Dermis blood vessel endothelial cell (primary cell): ENCODE measurements around the gene ANTXR1. TPM values are rescaled to one million over a fixed set of nuclear protein-coding genes. Genes with fewer than 3 reads are reported as not detected.
"Not testable (repeated sequence)": the region's sequence is repeated elsewhere in the genome, so short reads cannot be mapped to it uniquely, and the experiment has no call there.

Source experiments
- DNase-seq: peaks from one replicate; pipeline ENCODE4 v3.0.0; 2010
- total RNA-seq: library from RNA; depleted of rRNA; stranded (reverse); fragments of >200 nt; gene quantifications from 2 replicates; pipeline ENCODE4 v1.2.3, GENCODE V29; 2014

Gene ANTXR1
- total RNA-seq, 1 donor from 2014 or later, result 0.68 TPM

GRCh38 chr2:69167469-69167822 lies 154.5 kb downstream of the ANTXR1 start:
- DNase-seq, result no peak

- DNase-seq, result no peak
These were observed 155.3 kb downstream of the ANTXR1 start for GRCh38 chr2:69168144-69168813.

GRCh38 chr2:69168950-69169654 lies 156.1 kb downstream of the ANTXR1 start:
- no peak for DNase-seq

GRCh38 chr2:69169655-69170389 lies 156.8 kb downstream of the ANTXR1 start:
- DNase-seq, result no peak

- no peak for DNase-seq
These were observed 157.7 kb downstream of the ANTXR1 start for GRCh38 chr2:69170661-69171060.

- no peak for DNase-seq
These were observed 158.3 kb downstream of the ANTXR1 start for GRCh38 chr2:69171116-69171896.

GRCh38 chr2:69171897-69172525 lies 159.0 kb downstream of the ANTXR1 start:
- DNase-seq, result no peak

GRCh38 chr2:69173706-69174105 lies 160.7 kb downstream of the ANTXR1 start:
- DNase-seq, result peak; percentile 58

GRCh38 chr2:69174211-69174610 lies 161.2 kb downstream of the ANTXR1 start:
- DNase-seq, result not testable (repeated sequence)

GRCh38 chr2:69175790-69176715 lies 163.1 kb downstream of the ANTXR1 start:
- no peak for DNase-seq

- peak; percentile 69 for DNase-seq
These were observed 164.2 kb downstream of the ANTXR1 start for GRCh38 chr2:69177063-69177771.

- peak; percentile 79 for DNase-seq
These were observed 165.0 kb downstream of the ANTXR1 start for GRCh38 chr2:69177785-69178636.

- DNase-seq, result no peak
These were observed 165.8 kb downstream of the ANTXR1 start for GRCh38 chr2:69178756-69179155.

GRCh38 chr2:69180227-69180626 lies 167.2 kb downstream of the ANTXR1 start:
- DNase-seq, result no peak

- DNase-seq, result no peak
These were observed 168.0 kb downstream of the ANTXR1 start for GRCh38 chr2:69180974-69181373.

GRCh38 chr2:69181806-69182427 lies 168.9 kb downstream of the ANTXR1 start:
- no peak for DNase-seq

- DNase-seq, result no peak
These were observed 170.7 kb downstream of the ANTXR1 start for GRCh38 chr2:69183659-69184058.

- no peak for DNase-seq
These were observed 171.2 kb downstream of the ANTXR1 start for GRCh38 chr2:69184224-69184623.

GRCh38 chr2:69185807-69186206 lies 172.8 kb downstream of the ANTXR1 start:
- peak; percentile 21 for DNase-seq
